Cardiac septum (tissue), 1 donor: Measurements from ENCODE around the gene AK1. TPM values are rescaled to one million over a fixed set of nuclear protein-coding genes. Genes with fewer than 3 reads are reported as not detected.

ENCODE experiments used
- DNase-seq: peaks from one replicate; pipeline ENCODE4 v3.0.0-alpha.2; 2020; ENCODE audit warnings: low spot score
- intact Hi-C: fragments of 100-400 bp; cut with DNase I; formaldehyde crosslinking; loops from one replicate; pipeline ENCODE4 v1.14.0; 2022
- long read RNA-seq: library from polyadenylated mRNA; unstranded; transcript quantifications from one replicate; pipeline ENCODE4 v2.0.0, GENCODE V29; 2021
- total RNA-seq: library from RNA; stranded (reverse); fragmentation: NEBNext Ultra II Directional; extraction: Animal tissue kit (Norgen Biotek cat#: 25700); gene quantifications from one replicate; pipeline ENCODE4 v1.2.1, GENCODE V29; 2021
- donor health status: DM: no; HTN: no; CAD: no.

AK1 gene, protein sequence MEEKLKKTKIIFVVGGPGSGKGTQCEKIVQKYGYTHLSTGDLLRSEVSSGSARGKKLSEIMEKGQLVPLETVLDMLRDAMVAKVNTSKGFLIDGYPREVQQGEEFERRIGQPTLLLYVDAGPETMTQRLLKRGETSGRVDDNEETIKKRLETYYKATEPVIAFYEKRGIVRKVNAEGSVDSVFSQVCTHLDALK
- total RNA-seq = 484 TPM
- long read RNA-seq, transcript AK1-203 (7 exons, 2,266 nt) = major isoform, 380 of 419 reads
- long read RNA-seq, partial matches to known transcripts = 13 of 419 reads
- long read RNA-seq, other reads (novel, unspliced or antisense) = 26 of 419 reads

DNA sequence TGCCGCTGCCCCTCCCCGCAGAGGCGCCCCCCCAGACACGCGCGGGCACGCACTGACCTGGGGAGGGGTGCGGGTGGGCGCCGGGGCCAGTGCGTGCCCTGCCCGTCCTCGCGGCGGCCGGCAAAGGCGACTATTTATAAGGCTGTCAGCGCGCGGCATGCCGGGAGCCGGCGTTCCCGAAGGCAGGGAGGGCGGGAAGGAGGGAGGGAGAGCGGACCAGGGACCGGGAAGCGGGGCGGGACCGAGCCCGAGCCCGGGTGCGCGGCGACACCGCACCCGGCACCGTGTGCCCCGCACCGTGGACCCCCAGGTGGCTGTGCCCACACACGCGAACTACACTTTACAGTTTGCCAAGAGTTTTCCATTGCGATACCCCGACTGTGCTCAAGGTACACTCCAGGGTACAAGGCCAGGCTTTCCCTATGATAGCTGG, at the start of gene AK1:
Gene AK1 (minus strand): TSS at position 110 of the 433 bp plus-strand sequence. CDS start 3,058 bp downstream, outside the sequence.
- intact Hi-C loops = loop anchor here (2.0 to 5.0 kb wide), 2 partner anchors 19 to 40 kb away; partner anchors contain the start of gene ST6GALNAC4
- peak; percentile 93 for DNase-seq

- DNase-seq = no peak
- intact Hi-C loops = no loop called here
These were observed 49.4 kb upstream of the AK1 start for GRCh38 chr9:127926906-127927200.

DNA sequence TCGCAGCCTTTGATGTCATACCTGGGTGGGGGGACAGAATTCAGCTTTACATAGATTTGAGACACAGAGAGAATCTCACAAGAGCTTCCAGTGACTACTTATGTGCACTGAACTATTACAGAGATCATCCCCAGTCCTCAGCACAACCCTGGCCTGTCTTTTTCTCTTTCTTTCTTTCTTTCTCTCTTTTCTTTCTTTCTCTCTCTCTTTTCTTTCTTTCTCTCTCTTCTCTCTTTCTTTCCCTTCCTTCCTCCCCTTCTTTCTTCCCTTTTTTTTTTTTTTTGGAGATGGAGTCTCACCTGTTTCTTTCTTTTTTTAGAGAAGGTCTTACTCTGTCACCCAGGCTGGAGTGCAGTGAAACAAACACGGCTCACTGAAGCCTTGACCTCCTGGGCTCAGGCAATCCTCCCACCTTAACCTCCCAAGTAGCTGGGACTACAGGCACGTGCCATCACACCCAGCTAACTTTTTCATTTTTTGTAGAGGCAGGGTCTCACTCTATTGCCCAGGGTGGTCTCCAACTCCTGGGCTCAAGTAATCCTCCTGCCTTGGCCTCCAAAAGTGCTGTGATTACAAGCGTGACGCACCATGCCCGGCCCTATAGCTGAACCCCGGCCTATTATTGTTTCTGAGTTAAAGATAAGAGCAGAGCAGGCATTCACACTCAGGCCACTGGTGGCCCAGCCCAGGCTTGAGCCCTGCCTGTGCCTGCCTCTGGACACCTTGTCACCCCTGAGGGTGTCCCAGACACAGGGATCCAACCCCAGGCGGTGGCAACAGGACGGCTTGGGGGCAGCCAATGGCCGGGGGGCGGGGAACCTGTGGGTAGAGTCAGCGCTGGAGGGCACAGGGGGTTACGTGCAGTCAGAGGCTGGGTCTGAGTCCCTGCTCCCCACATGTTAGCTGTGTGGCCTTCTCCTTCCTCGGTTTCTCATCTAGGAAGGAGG, 48.8 kb upstream of the AK1 start:
- intact Hi-C loops = no loop called here

GRCh38 chr9:127924736-127925444, 47.4 kb upstream of the AK1 start:
- intact Hi-C loops = no loop called here
- no peak for DNase-seq

More for the DNA sequence above, 48.8 kb upstream of the AK1 start:
- no peak for DNase-seq

GRCh38 chr9:127923771-127924170, 46.3 kb upstream of the AK1 start:
- DNase-seq = no peak

GRCh38 chr9:127923046-127923445, 45.6 kb upstream of the AK1 start:
- no peak for DNase-seq
- intact Hi-C loops = loop anchor here (2.0 kb wide), 1 partner anchor 420 kb away; no protein-coding TSS in a partner anchor

More at GRCh38 chr9:127923771-127924170, 46.3 kb upstream of the AK1 start:
- intact Hi-C loops = loop anchor here (2.0 kb wide), 1 partner anchor 421 kb away; no protein-coding TSS in a partner anchor

- intact Hi-C loops = loop anchor here (1.0 to 2.0 kb wide), 2 partner anchors 331 to 419 kb away; no protein-coding TSS in a partner anchor
- DNase-seq = peak; percentile 91
These were observed 44.2 kb upstream of the AK1 start for GRCh38 chr9:127921557-127922120.

- intact Hi-C loops = loop anchor here (1.0 kb wide), 1 partner anchor 330 kb away; no protein-coding TSS in a partner anchor
- DNase-seq = no peak
These were observed 43.3 kb upstream of the AK1 start for GRCh38 chr9:127920794-127921193.

- intact Hi-C loops = loop anchor here (2.0 to 5.0 kb wide), 4 partner anchors 42 to 185 kb away; partner anchors contain the start of genes AK1, CDK9, FPGS and TOR2A
- DNase-seq = peak; percentile 88
These were observed 41.9 kb upstream of the AK1 start for GRCh38 chr9:127919253-127919815.

DNA sequence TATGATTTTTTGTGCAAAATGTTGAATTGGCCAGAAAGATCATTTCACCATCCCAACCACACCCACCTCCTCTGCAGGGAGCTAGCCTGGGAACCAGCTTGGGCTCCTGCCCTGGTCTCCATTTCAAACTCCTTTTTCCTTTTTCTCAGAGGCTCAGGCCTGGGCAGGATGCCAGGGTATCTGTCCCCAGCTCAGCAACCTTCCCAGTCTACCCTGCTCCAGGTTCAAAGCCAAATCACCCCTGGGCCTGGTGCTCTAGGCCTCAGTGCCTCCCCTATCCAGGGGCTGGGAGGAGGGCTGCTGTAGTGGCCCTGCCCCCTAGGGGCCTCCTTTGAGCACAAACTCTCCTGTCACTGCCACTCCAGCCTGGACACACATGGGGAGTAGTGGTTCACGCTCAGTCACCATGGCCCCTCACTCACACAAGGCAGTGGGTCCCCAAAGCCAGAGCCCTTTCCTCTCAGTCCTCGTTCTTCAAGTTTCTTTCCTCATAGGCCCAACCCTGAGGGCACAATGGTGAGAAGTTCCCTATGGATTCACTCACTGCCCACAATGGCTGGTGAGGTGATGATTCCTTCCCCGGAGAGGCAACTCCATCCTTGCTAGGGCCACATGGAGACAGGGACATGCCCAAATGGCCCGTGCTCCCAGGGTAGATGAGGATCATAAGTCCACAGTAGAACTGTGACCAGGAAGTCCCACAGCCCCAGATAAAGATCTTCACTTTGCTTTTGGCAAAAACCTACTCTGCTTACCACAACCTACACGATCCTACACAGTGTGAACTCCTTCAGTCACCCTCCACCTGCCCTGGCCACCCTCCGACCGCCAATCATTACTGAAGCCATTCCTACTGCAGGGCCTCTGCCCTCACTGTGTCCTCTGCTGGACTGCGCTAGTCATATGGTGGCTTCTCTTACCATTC, 41.0 kb upstream of the AK1 start:
- DNase-seq = no peak
- intact Hi-C loops = loop anchor here (2.0 to 5.0 kb wide), 4 partner anchors 41 to 184 kb away; partner anchors contain the start of genes AK1, CDK9, FPGS and TOR2A

DNA sequence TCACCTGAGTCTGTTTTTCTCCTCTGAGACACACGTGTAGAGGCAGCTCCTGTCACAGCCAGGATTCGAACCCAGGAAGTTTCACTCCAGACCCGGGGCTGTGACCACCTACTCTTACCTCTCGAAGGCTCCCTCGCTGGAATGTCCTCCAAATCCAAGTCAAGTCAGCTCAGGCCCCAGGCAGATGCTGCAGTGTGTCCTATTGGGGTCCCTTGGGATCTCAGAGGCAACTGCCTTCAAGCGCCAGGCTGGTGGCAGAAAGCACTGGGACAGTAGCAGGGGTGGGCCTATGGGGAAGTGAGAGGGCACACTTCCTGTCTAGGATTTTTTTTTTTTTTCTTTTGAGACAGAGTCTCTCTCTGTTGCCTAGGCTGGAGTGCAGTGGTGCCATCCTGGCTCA, 40.1 kb upstream of the AK1 start:
- DNase-seq = no peak
- intact Hi-C loops = loop anchor here (2.0 to 5.0 kb wide), 6 partner anchors 19 to 307 kb away; partner anchors contain the start of genes AK1, CDK9, FPGS and ST6GALNAC6

- intact Hi-C loops = loop anchor here (2.0 to 5.0 kb wide), 5 partner anchors 18 to 306 kb away; partner anchors contain the start of genes AK1, CDK9, FPGS and ST6GALNAC6
- peak; percentile 98 for DNase-seq
These were observed 39.5 kb upstream of the AK1 start, which contains the start of gene ST6GALNAC4 for GRCh38 chr9:127916720-127917581. ST6GALNAC4 (minus strand) TSS chr9:127917041; CDS start chr9:127916419, 622 bp downstream.

DNA sequence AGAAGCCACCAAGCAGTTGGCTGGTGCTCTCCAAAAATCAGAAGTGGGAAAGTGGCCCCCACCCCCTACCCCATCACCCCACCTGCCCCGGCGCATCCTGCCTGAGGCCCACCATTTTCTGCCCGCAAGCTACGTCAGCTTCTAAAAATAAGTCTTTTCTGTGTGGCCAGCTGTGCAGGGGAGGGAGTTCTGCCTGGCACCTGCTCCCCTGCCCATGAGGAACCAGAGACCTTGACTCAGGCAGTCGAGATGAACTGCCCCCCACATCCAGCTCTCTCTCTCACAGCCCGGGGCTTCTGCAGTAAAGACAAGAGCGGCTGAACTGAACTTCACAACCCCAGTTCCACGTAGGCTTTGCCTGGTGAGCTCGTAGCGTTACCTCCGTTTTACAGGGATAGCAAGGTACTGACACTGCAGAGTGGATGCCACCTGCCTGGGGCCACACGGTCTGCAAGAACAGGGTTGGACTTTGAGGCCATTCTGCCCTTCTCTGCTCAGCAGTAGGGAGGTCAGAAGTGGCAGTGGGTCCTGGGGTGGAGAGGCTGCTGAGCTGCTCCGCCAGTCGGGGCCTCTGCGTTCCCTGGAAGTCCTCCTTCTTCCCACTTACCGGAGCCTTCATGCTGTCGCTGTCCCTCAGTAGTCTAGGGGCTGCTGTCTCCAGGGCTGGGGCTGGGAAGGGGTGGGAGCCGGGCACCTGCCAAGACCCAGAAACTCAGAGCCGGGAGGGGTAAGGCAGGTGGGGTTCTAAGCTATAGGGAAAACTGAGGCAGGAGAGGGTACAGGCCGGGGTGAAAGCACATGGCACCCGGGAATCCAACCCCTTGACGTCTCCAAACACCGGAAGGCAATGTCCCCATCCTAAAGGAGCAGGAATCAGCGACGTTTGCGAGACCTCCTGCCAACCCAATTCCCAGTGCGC, 38.6 kb upstream of the AK1 start:
- DNase-seq = no peak
- intact Hi-C loops = loop anchor here (2.0 to 5.0 kb wide), 5 partner anchors 17 to 305 kb away; partner anchors contain the start of genes AK1, CDK9, FPGS and ST6GALNAC6

- no peak for DNase-seq
- intact Hi-C loops = loop anchor here (5.0 kb wide), 3 partner anchors 38 to 128 kb away; partner anchors contain the start of genes AK1, CDK9 and FPGS
These were observed 37.9 kb upstream of the AK1 start for GRCh38 chr9:127915325-127915752.

- no peak for DNase-seq
- intact Hi-C loops = no loop called here
These were observed 36.2 kb upstream of the AK1 start for GRCh38 chr9:127913682-127914081.
